WERI-Rb-1 (cell line): ENCODE results near the gene CDH4.

Source experiments
- DNase-seq: peaks from one replicate; pipeline ENCODE4 v3.0.0-alpha.2; 2020
- H3K27ac ChIP-seq: fragments of 250-450 bp; sonication (Bioruptor Pico); 2 replicates; pipeline ENCODE4 v1.5.1; 2020; ENCODE audit warnings: mild to moderate bottlenecking, moderate library complexity
- H3K27me3 ChIP-seq: fragments of 250-450 bp; sonication (Bioruptor Pico); 2 replicates; pipeline ENCODE4 v1.5.1; 2021; ENCODE audit warnings: mild to moderate bottlenecking, low read depth, moderate library complexity; ENCODE audit not compliant: insufficient read depth, severe bottlenecking
- H3K36me3 ChIP-seq: fragments of 250-450 bp; sonication (Bioruptor Pico); 2 replicates; pipeline ENCODE4 v1.5.1; 2020; ENCODE audit warnings: mild to moderate bottlenecking, moderate library complexity
- H3K4me3 ChIP-seq: 2 replicates; pipeline ENCODE4 v1.5.1; 2011; ENCODE audit warnings: low read depth, mild to moderate bottlenecking, control low read depth, low read length
- H3K9me3 ChIP-seq: fragments of 250-450 bp; sonication (Bioruptor Pico); 2 replicates; pipeline ENCODE4 v1.5.1; 2021; ENCODE audit warnings: mild to moderate bottlenecking, moderate library complexity; ENCODE audit not compliant: severe bottlenecking
- TF ChIP-seq, protein P1 (sequence below): IDR thresholded peaks from 2 replicates; pipeline ENCODE4 v1.5.1; 2011; ENCODE audit warnings: low read depth, mild to moderate bottlenecking, control low read depth, inconsistent platforms, low read length

CDH4 gene

GRCh38 chr20:61918548-61918947, 666.5 kb downstream of the CDH4 start:
- Histone ChIP-seq H3K27ac (no peak overlapping the region), H3K36me3 (no peaks in the 10 kb centered on the region), H3K4me3 (no peak overlapping the region), H3K27me3 (peaks cover 9% of the 10 kb centered on the region), H3K9me3 (no peaks in the 10 kb centered on the region)
- TF ChIP-seq, protein P1, sequence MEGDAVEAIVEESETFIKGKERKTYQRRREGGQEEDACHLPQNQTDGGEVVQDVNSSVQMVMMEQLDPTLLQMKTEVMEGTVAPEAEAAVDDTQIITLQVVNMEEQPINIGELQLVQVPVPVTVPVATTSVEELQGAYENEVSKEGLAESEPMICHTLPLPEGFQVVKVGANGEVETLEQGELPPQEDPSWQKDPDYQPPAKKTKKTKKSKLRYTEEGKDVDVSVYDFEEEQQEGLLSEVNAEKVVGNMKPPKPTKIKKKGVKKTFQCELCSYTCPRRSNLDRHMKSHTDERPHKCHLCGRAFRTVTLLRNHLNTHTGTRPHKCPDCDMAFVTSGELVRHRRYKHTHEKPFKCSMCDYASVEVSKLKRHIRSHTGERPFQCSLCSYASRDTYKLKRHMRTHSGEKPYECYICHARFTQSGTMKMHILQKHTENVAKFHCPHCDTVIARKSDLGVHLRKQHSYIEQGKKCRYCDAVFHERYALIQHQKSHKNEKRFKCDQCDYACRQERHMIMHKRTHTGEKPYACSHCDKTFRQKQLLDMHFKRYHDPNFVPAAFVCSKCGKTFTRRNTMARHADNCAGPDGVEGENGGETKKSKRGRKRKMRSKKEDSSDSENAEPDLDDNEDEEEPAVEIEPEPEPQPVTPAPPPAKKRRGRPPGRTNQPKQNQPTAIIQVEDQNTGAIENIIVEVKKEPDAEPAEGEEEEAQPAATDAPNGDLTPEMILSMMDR: peak; percentile 86
- DNase-seq: peak; percentile 29

DNA sequence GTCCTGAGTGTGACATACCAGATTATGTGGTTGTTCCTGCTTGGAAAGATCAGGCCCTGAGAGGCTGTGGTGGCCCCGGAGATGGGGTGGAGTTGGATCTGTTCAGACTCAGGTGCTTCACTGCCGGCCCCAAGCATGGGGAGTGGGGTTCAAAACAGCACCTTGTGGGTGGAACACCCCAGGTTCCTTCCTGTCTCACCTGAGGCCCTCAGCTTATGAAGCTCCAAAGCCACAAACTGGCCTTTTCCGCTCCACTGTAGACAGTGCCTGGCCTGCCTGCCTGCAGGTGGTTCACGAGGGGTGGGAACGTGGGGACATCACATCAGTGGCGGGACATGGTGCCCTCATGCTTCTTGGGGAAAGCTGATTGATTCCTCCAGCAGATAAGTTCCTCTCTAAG, 667.2 kb downstream of the CDH4 start:
- no peak for DNase-seq
- Histone ChIP-seq H3K9me3 (no peaks in the 10 kb centered on the region), H3K27me3 (peaks cover 9% of the 10 kb centered on the region), H3K27ac (no peak overlapping the region), H3K4me3 (no peak overlapping the region), H3K36me3 (no peaks in the 10 kb centered on the region)
- TF ChIP-seq, protein P1: no peak

DNA sequence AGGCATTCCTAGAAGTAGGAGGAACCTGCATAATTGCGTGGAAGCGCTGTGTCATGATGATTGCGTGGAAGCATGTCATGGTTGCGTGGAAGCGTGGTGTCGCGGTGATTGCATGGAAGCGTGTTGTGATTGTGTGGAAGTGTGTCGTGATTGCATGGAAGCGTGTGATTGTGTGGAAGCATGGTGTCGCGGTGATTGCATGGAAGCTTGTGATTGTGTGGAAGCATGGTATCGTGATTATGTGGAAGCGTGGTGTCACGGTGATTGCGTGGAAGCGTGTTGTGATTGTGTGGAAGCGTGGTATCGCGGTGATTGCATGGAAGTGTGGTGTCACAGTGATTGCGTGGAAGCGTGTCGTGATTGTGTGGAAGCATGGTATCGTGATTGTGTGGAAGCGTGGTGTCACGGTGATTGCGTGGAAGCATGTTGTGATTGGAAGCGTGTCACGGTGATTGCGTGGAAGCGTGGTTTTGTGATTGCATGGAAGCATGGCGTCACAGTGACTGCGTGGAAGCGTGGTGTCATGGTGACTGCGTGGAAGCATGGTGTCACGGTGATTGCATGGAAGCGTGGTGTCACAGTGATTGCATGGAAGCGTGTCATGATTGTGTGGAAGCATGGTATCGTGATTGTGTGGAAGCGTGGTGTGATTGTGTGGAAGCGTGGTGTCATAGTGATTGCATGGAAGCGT, 667.8 kb downstream of the CDH4 start:
- DNase-seq: no peak
- Histone ChIP-seq H3K36me3 (no peaks in the 10 kb centered on the region), H3K27me3 (peaks cover 6% of the 10 kb centered on the region), H3K4me3 (no peak overlapping the region), H3K27ac (no peak overlapping the region), H3K9me3 (no peaks in the 10 kb centered on the region)
- TF ChIP-seq, protein P1: no peak

DNA sequence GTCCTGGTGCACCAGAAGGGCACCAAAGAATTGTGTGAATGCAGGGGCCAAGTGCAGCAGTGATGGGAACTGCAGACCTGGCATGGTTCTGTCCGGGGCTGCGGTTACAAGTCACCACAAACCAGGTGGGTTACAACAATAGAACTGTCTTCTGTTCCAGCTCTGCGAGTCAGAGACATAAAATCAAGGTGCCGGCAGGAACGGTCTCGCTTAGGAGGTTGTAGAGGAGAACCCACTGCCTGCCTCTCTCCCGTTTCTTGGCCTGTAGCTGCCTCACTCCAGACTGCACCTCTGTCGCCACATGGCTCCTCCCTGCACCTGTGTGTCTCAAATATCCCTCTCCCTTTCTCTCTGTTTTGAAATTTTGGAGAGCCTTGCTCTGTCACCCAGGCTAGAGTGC, 670.4 kb downstream of the CDH4 start:
- DNase-seq: no peak
- Histone ChIP-seq H3K36me3 (no peaks in the 10 kb centered on the region), H3K27ac (no peak overlapping the region), H3K9me3 (no peaks in the 10 kb centered on the region), H3K4me3 (no peak overlapping the region), H3K27me3 (no peaks in the 10 kb centered on the region)
- TF ChIP-seq, protein P1: no peak

DNA sequence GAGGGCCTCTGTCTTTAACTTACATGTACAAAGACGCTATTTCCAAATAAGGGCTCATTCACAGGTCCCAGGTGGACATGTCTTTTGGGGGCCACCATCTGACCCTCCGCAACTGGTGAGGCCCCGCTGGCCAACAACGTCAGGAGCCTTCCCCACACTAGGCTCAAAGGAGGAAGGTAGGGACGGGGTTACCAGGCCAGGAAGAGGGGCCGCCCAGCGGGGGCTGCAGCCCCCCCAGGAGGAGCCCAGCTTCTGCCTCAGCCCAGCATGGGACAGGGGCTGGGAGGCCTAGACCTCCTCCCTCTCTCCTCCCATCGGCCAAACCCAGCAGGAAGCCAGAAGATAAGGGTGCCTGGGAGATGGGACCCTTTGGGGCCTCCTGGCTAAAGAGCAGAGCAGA, 670.9 kb downstream of the CDH4 start:
- TF ChIP-seq, protein P1: no peak
- Histone ChIP-seq H3K4me3 (no peak overlapping the region), H3K36me3 (no peaks in the 10 kb centered on the region), H3K9me3 (no peaks in the 10 kb centered on the region), H3K27ac (no peak overlapping the region), H3K27me3 (no peaks in the 10 kb centered on the region)
- no peak for DNase-seq
